GM12864 (cell line): ENCODE data around the gene MAP2.

Source experiments
- DNase-seq: peaks from one replicate; pipeline ENCODE4 v3.0.0-alpha.2; 2011; ENCODE audit warnings: low read depth
- H3K4me3 ChIP-seq: 2 replicates; pipeline ENCODE4 v1.5.1; 2011; ENCODE audit warnings: mild to moderate bottlenecking, low read depth, low read length, control low read depth
- CTCF ChIP-seq: IDR thresholded peaks from 2 replicates; pipeline ENCODE4 v1.5.1; 2011; ENCODE audit warnings: low read depth, mild to moderate bottlenecking, moderate library complexity, low read length, control low read depth, inconsistent platforms; ENCODE audit errors: missing control alignments

Gene MAP2

GRCh38 chr2:209757163-209757562, 333.3 kb downstream of the MAP2 start:
- H3K4me3 ChIP-seq, result no peak overlapping the region
- DNase-seq, result no peak
- TF ChIP-seq CTCF, result no peak

GRCh38 chr2:209761566-209761965, 337.7 kb downstream of the MAP2 start:
- no peak for TF ChIP-seq CTCF
- no peak for DNase-seq
- H3K4me3 ChIP-seq, result no peak overlapping the region

GRCh38 chr2:209762563-209762962, 338.7 kb downstream of the MAP2 start:
- no peak overlapping the region for H3K4me3 ChIP-seq
- no peak for DNase-seq
- no peak for TF ChIP-seq CTCF

GRCh38 chr2:209763106-209763505, 339.3 kb downstream of the MAP2 start:
- TF ChIP-seq CTCF, result no peak
- DNase-seq, result no peak
- no peak overlapping the region for H3K4me3 ChIP-seq

- H3K4me3 ChIP-seq, result no peak overlapping the region
- no peak for DNase-seq
- TF ChIP-seq CTCF, result no peak
These were observed 342.8 kb downstream of the MAP2 start for GRCh38 chr2:209766613-209767012.

GRCh38 chr2:209767316-209767715, 343.5 kb downstream of the MAP2 start:
- DNase-seq, result no peak
- no peak for TF ChIP-seq CTCF
- no peak overlapping the region for H3K4me3 ChIP-seq

- no peak for TF ChIP-seq CTCF
- DNase-seq, result no peak
- H3K4me3 ChIP-seq, result no peak overlapping the region
These were observed 344.7 kb downstream of the MAP2 start for GRCh38 chr2:209768557-209768956.
